ENCODE data around the gene LIMS3. TPM values are rescaled to one million over a fixed set of nuclear protein-coding genes. Genes with fewer than 3 reads are reported as not detected.
"Not testable (repeated sequence)": the region's sequence is repeated elsewhere in the genome, so short reads cannot be mapped to it uniquely, and the experiment has no call there.

Gene LIMS3
- polyA plus RNA-seq, 3 donors = 0.53 to 6.0 (median 5.7) TPM

- intact Hi-C loops (cut with micrococcal nuclease); H3K27me3 ChIP-seq (ENCODE audit: control insufficient read depth in 2 of 2, insufficient read depth in 2 of 2, low read length in 2 of 2); H3K9me3 ChIP-seq (replicated peaks in 1 of 2; ENCODE audit: control insufficient read depth in 1 of 2, insufficient read depth in 1 of 2, low read length in 2 of 2); H3K27ac Mint-ChIP-seq; H3K9me3 Mint-ChIP-seq; H3K27ac ChIP-seq (ENCODE audit: low read depth in 1 of 2, low read length in 2 of 2); DNase-seq; H3K27me3 Mint-ChIP-seq (ENCODE audit: low read depth in 3 of 3); H3K4me3 ChIP-seq (replicated peaks in 1 of 3; ENCODE audit: low read depth in 2 of 3, low read length in 3 of 3); H3K9ac ChIP-seq (ENCODE audit: insufficient read depth, low read length, poor library complexity, severe bottlenecking); H3K36me3 Mint-ChIP-seq; H3K4me1 Mint-ChIP-seq; H2AFZ ChIP-seq (ENCODE audit: insufficient read depth, low read depth, low read length, poor library complexity, severe bottlenecking); H4K20me1 ChIP-seq (ENCODE audit: insufficient read depth, low read length); H3K4me2 ChIP-seq (replicated peaks; ENCODE audit: extremely low read depth, low read length, poor library complexity, severe bottlenecking); H3K4me1 ChIP-seq (ENCODE audit: control insufficient read depth in 1 of 2, insufficient read depth in 2 of 2, low read length in 2 of 2); H3K4me3 Mint-ChIP-seq; H3K36me3 ChIP-seq (replicated peaks in 1 of 2; ENCODE audit: control insufficient read depth in 1 of 2, insufficient read depth in 2 of 2, low read length in 2 of 2); H3K79me2 ChIP-seq (ENCODE audit: insufficient read depth, low read length): not testable (repeated sequence)
- WGBS (ENCODE audit: insufficient coverage) = no CpG with 5 or more reads among the region's 4 CpGs
These were observed 29.3 kb downstream of the LIMS3 start for GRCh38 chr2:109927803-109928202.

- H3K79me2 ChIP-seq (ENCODE audit: insufficient read depth, low read length); H3K27ac ChIP-seq (ENCODE audit: low read depth in 1 of 2, low read length in 2 of 2); H3K36me3 ChIP-seq (replicated peaks in 1 of 2; ENCODE audit: control insufficient read depth in 1 of 2, insufficient read depth in 2 of 2, low read length in 2 of 2); H3K27me3 ChIP-seq (ENCODE audit: control insufficient read depth in 2 of 2, insufficient read depth in 2 of 2, low read length in 2 of 2); H3K27me3 Mint-ChIP-seq (ENCODE audit: low read depth in 3 of 3); H4K20me1 ChIP-seq (ENCODE audit: insufficient read depth, low read length); H3K9ac ChIP-seq (ENCODE audit: insufficient read depth, low read length, poor library complexity, severe bottlenecking); H2AFZ ChIP-seq (ENCODE audit: insufficient read depth, low read depth, low read length, poor library complexity, severe bottlenecking); H3K9me3 ChIP-seq (replicated peaks in 1 of 2; ENCODE audit: control insufficient read depth in 1 of 2, insufficient read depth in 1 of 2, low read length in 2 of 2); H3K36me3 Mint-ChIP-seq; H3K4me3 ChIP-seq (replicated peaks in 1 of 3; ENCODE audit: low read depth in 2 of 3, low read length in 3 of 3); intact Hi-C loops (cut with micrococcal nuclease); H3K9me3 Mint-ChIP-seq; H3K4me1 Mint-ChIP-seq; H3K4me3 Mint-ChIP-seq; H3K27ac Mint-ChIP-seq; H3K4me1 ChIP-seq (ENCODE audit: control insufficient read depth in 1 of 2, insufficient read depth in 2 of 2, low read length in 2 of 2); DNase-seq; H3K4me2 ChIP-seq (replicated peaks; ENCODE audit: extremely low read depth, low read length, poor library complexity, severe bottlenecking): not testable (repeated sequence)
- no CpG with 5 or more reads among the region's 1 CpG for WGBS (ENCODE audit: insufficient coverage)
These were observed 30.7 kb downstream of the LIMS3 start for GRCh38 chr2:109929222-109929621.

- H3K27ac Mint-ChIP-seq; H3K79me2 ChIP-seq (ENCODE audit: insufficient read depth, low read length); H3K4me3 ChIP-seq (replicated peaks in 1 of 3; ENCODE audit: low read depth in 2 of 3, low read length in 3 of 3); H3K36me3 ChIP-seq (replicated peaks in 1 of 2; ENCODE audit: control insufficient read depth in 1 of 2, insufficient read depth in 2 of 2, low read length in 2 of 2); H3K4me1 ChIP-seq (ENCODE audit: control insufficient read depth in 1 of 2, insufficient read depth in 2 of 2, low read length in 2 of 2); DNase-seq; H2AFZ ChIP-seq (ENCODE audit: insufficient read depth, low read depth, low read length, poor library complexity, severe bottlenecking); H4K20me1 ChIP-seq (ENCODE audit: insufficient read depth, low read length); H3K4me1 Mint-ChIP-seq; H3K27me3 Mint-ChIP-seq (ENCODE audit: low read depth in 3 of 3); H3K9ac ChIP-seq (ENCODE audit: insufficient read depth, low read length, poor library complexity, severe bottlenecking); H3K4me3 Mint-ChIP-seq; H3K4me2 ChIP-seq (replicated peaks; ENCODE audit: extremely low read depth, low read length, poor library complexity, severe bottlenecking); intact Hi-C loops (cut with micrococcal nuclease); H3K27me3 ChIP-seq (ENCODE audit: control insufficient read depth in 2 of 2, insufficient read depth in 2 of 2, low read length in 2 of 2); H3K9me3 Mint-ChIP-seq; H3K36me3 Mint-ChIP-seq; H3K27ac ChIP-seq (ENCODE audit: low read depth in 1 of 2, low read length in 2 of 2); H3K9me3 ChIP-seq (replicated peaks in 1 of 2; ENCODE audit: control insufficient read depth in 1 of 2, insufficient read depth in 1 of 2, low read length in 2 of 2): not testable (repeated sequence)
- WGBS (ENCODE audit: insufficient coverage) = no CpG with 5 or more reads among the region's 6 CpGs
These were observed 38.0 kb downstream of the LIMS3 start for GRCh38 chr2:109936534-109936933.

- DNase-seq; H3K9ac ChIP-seq (ENCODE audit: insufficient read depth, low read length, poor library complexity, severe bottlenecking); H3K4me1 Mint-ChIP-seq; H3K36me3 Mint-ChIP-seq; H3K79me2 ChIP-seq (ENCODE audit: insufficient read depth, low read length); H3K4me2 ChIP-seq (replicated peaks; ENCODE audit: extremely low read depth, low read length, poor library complexity, severe bottlenecking); H4K20me1 ChIP-seq (ENCODE audit: insufficient read depth, low read length); H3K9me3 ChIP-seq (replicated peaks in 1 of 2; ENCODE audit: control insufficient read depth in 1 of 2, insufficient read depth in 1 of 2, low read length in 2 of 2); H2AFZ ChIP-seq (ENCODE audit: insufficient read depth, low read depth, low read length, poor library complexity, severe bottlenecking); H3K27ac ChIP-seq (ENCODE audit: low read depth in 1 of 2, low read length in 2 of 2); H3K27ac Mint-ChIP-seq; H3K4me3 ChIP-seq (replicated peaks in 1 of 3; ENCODE audit: low read depth in 2 of 3, low read length in 3 of 3); H3K4me3 Mint-ChIP-seq; H3K27me3 ChIP-seq (ENCODE audit: control insufficient read depth in 2 of 2, insufficient read depth in 2 of 2, low read length in 2 of 2); intact Hi-C loops (cut with micrococcal nuclease); H3K9me3 Mint-ChIP-seq; H3K27me3 Mint-ChIP-seq (ENCODE audit: low read depth in 3 of 3); H3K4me1 ChIP-seq (ENCODE audit: control insufficient read depth in 1 of 2, insufficient read depth in 2 of 2, low read length in 2 of 2); H3K36me3 ChIP-seq (replicated peaks in 1 of 2; ENCODE audit: control insufficient read depth in 1 of 2, insufficient read depth in 2 of 2, low read length in 2 of 2): not testable (repeated sequence)
- no CpG with 5 or more reads among the region's 3 CpGs for WGBS (ENCODE audit: insufficient coverage)
These were observed 46.9 kb downstream of the LIMS3 start for GRCh38 chr2:109945362-109945761.

All from CD14-positive monocyte (primary cell).